ENCODE measurements around the gene FAM186B.

DNA sequence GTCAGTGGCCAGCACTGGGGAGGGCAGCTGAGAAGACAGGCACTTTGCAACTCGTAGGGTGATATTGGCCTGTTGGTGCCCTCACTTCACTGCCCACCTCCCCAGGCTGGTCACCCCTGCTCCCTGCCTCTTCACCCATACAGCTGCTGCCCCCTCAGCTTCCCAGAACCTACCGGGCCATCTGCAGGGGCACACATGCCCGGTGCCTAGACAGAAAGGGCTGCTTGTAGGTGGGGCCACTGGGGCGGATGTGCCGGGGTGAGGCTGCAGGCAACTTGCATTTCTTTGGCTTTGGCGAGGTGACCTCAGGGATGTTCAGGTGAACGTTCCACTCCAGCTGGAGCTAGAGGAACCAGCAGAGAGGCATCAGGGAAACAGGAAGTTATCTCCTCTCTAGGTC, 17.2 kb downstream of the FAM186B start:
- TF ChIP-seq, protein P1, sequence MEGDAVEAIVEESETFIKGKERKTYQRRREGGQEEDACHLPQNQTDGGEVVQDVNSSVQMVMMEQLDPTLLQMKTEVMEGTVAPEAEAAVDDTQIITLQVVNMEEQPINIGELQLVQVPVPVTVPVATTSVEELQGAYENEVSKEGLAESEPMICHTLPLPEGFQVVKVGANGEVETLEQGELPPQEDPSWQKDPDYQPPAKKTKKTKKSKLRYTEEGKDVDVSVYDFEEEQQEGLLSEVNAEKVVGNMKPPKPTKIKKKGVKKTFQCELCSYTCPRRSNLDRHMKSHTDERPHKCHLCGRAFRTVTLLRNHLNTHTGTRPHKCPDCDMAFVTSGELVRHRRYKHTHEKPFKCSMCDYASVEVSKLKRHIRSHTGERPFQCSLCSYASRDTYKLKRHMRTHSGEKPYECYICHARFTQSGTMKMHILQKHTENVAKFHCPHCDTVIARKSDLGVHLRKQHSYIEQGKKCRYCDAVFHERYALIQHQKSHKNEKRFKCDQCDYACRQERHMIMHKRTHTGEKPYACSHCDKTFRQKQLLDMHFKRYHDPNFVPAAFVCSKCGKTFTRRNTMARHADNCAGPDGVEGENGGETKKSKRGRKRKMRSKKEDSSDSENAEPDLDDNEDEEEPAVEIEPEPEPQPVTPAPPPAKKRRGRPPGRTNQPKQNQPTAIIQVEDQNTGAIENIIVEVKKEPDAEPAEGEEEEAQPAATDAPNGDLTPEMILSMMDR (IDR thresholded peaks at IDR 0.05; ENCODE audit: borderline replicate concordance, extremely low read depth, low read length, poor library complexity, severe bottlenecking): no peak
- TF ChIP-seq EZH2 (IDR thresholded peaks at IDR 0.05; ENCODE audit: borderline replicate concordance, low read depth, low read length, severe bottlenecking): no peak
